ENCODE results near the gene RECQL5. TPM values are rescaled to one million over a fixed set of nuclear protein-coding genes. Genes with fewer than 3 reads are reported as not detected.

The RECQL5 gene
- total RNA-seq, 3 donors from 2014 or later, result 29.3 to 41.9 (median 30.1) TPM

DNA sequence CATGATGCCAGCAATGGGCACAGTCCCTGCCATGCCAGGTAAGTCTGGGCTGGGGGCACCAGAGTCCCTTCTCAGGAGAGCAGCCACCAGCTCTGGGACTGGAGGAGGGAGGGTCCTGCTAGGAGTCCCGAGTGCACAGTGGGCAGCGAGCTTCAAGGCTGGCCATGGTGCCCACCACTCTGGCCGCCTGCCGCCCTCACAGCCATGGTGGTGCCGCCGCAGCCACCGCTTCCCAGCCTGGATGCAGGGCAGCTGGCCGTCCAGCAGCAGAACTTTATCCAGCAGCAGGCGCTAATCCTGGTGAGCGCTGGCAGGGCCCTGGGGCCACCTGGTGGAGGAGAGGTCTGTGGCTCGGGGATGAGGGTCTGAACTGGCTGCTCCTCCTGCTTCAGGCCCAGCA is 51.7 kb downstream of the RECQL5 start:
- intact Hi-C loops (cut with DNase I, micrococcal nuclease), result no loop called here

DNA sequence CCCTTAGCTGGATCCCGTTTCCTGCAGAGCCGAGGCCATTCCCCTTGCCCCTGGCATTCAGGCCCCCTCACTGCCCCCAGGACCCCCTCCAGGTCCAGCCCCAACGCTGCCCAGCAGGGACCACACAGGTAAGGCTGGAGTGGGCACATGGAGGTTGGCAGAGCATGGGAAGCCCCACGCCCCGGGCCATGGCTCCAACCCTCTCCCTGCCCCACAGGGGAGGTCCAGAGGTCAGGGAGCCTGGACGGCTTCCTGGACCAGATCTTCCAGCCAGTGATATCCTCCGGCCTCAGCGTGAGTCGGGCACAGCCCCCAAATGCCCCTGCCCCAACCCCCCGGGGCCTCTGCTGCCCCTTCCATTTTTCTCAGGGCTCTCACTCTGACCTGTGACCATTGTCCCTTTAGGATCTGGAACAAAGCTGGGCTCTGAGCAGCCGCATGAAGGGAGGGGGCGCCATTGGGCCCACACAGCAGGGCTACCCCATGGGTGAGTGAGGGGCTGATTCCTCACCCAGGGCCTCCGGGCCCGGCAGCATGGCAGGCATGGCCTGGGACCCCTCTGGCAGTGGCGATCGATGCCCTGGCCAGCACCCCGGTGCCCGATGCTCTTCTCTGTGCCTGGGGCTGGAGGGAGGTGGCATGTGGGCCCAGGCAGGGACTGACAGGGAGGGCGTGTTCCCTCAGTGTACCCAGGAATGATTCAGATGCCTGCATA is 52.2 kb downstream of the RECQL5 start:
- Histone ChIP-seq H3K4me1 (ENCODE audit: low read depth) (peaks cover 46% of the 10 kb centered on the region), H3K4me3 (no peak overlapping the region), H3K36me3 (ENCODE audit: low read depth) (no peaks in the 10 kb centered on the region), H3K9me3 (no peaks in the 10 kb centered on the region)
- intact Hi-C loops (cut with DNase I, micrococcal nuclease), result no loop called here
- no peak for TF ChIP-seq CTCF (IDR thresholded peaks at IDR 0.05)
- DNase-seq, result no peak
- ATAC-seq, result no peak

More for the DNA sequence above, 51.7 kb downstream of the RECQL5 start:
- TF ChIP-seq CTCF (IDR thresholded peaks at IDR 0.05), result no peak
- Histone ChIP-seq H3K9me3 (no peaks in the 10 kb centered on the region), H3K4me3 (no peak overlapping the region), H3K4me1 (ENCODE audit: low read depth) (peaks cover 40% of the 10 kb centered on the region), H3K36me3 (ENCODE audit: low read depth) (no peaks in the 10 kb centered on the region)
- no peak for ATAC-seq
- no peak for DNase-seq

DNA sequence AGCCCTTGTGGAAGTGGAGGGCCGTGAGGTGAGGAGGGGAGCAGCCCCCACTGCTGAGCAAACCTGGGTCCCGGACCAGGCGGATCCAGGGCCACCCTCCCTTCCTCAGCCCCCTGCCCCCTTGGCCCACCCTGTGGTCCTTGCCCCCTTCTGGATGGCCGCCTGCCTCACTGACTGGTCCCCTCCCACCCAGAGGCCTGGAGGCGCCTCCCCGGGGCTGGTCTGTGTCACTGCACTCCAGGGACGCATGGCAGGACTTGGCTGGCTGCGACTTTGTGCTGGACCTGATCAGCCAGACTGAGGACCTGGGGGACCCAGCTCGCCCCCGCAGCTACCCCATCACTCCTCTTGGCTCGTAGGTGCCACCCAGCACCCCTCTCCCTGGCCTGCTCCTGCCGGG is 52.9 kb downstream of the RECQL5 start:
- peaks cover 46% of the 10 kb centered on the region for H3K4me1 ChIP-seq (ENCODE audit: low read depth)
- no peaks in the 10 kb centered on the region for H3K36me3 ChIP-seq (ENCODE audit: low read depth)
- no peak for DNase-seq
- H3K9me3 ChIP-seq, result no peaks in the 10 kb centered on the region
- H3K4me3 ChIP-seq, result no peak overlapping the region
- ATAC-seq, result no peak
- TF ChIP-seq CTCF (IDR thresholded peaks at IDR 0.05), result no peak
- intact Hi-C loops (cut with DNase I, micrococcal nuclease), result no loop called here

DNA sequence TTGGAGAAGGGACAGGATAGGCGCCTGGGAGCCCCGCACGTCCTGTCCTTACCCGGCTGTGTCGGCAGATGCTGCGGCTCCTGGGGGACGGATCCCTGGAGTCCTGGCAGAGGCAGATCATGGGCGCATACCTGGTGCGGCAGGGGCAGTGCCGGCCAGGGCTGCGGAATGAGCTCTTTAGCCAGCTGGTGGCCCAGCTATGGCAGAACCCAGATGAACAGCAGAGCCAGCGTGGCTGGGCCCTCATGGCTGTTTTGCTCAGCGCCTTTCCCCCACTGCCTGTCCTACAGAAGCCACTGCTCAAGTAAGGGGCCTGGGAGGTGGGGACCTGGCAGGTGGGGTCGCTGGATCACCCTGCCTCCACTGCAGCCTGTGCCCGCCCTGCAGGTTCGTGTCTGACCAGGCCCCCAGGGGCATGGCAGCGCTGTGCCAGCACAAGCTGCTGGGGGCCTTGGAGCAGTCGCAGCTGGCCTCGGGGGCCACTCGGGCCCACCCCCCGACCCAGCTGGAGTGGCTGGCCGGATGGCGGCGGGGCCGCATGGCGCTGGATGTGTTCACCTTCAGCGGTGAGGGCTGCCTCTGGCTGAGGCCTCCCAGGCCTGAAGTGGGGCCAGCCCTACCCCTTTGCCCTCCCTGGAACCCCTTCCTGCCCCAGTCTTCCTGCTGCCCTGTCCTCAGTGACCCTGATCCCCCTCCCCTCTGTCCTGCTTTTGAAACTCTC is 53.9 kb downstream of the RECQL5 start:
- Histone ChIP-seq H3K36me3 (ENCODE audit: low read depth) (no peaks in the 10 kb centered on the region), H3K4me3 (no peak overlapping the region)

GRCh38 chr17:75611851-75612429 is 55.0 kb downstream of the RECQL5 start:
- Histone ChIP-seq H3K4me1 (ENCODE audit: low read depth) (peaks cover 38% of the 10 kb centered on the region), H3K9me3 (no peaks in the 10 kb centered on the region), H3K4me3 (peak overlapping the region; percentile 18), H3K36me3 (ENCODE audit: low read depth) (no peaks in the 10 kb centered on the region)
- ATAC-seq (peak; percentile 58), DNase-seq (peak in 2 of 3 donors; percentile 66 to 80)
- intact Hi-C loops (cut with DNase I, micrococcal nuclease), result no loop called here
- no peak for TF ChIP-seq CTCF (IDR thresholded peaks at IDR 0.05)

More for the DNA sequence above, 53.9 kb downstream of the RECQL5 start:
- intact Hi-C loops (cut with DNase I, micrococcal nuclease), result no loop called here
- H3K9me3 ChIP-seq, result no peaks in the 10 kb centered on the region
- ATAC-seq (no peak), DNase-seq (no peak)
- peaks cover 45% of the 10 kb centered on the region for H3K4me1 ChIP-seq (ENCODE audit: low read depth)
- no peak for TF ChIP-seq CTCF (IDR thresholded peaks at IDR 0.05)
